GM18873 (cell line): ENCODE results near the gene UQCRHL.

Experiments used
- ATAC-seq: cut with Tn5 transposase; IDR thresholded peaks from one replicate; pipeline ENCODE4 v1.9.1; 2021; ENCODE audit warnings: mild to moderate bottlenecking, moderate library complexity, moderate number of reproducible peaks; ENCODE audit not compliant: unreplicated experiment, low FRiP score

UQCRHL gene

GRCh38 chr1:15799928-15800835, 7.3 kb downstream of the UQCRHL start:
- ATAC-seq: no peak

GRCh38 chr1:15799004-15799867, 8.2 kb downstream of the UQCRHL start:
- ATAC-seq: no peak

DNA sequence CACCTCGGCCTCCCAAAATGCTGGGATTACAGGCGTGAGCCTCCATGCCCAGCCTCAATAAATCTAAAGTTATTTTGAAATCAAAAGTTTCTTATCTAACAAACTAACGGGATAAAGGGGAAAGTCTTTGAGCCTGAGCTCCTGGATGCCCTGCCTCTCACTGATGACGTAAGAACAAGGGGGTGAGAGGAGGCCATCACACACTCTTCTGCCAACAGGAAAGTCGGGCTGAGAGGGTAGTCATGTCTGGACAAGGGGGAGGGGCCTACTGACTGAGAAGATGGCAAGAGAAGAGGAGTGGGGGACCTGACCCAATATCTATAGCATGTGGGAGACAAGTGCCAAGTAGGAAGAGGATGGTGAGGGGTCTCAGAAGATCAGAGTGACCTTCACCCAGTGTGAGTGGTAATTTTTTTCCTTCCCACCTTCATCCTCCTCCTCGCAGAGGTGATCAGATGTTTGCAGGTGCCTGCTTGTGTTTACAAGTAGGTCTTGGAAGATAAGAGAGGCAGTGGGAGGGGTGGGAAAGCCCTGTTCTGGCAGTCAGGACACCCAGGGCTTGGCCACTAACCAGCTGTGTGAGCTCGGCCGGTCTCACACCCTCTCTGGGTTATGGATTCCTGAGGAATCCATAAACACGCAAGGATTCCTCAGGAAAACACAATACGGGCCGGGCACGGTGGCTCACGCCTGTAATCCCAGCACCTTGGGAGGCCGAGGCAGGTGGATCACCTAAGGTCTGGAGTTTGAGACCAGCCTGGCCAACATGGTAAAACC, 9.6 kb downstream of the UQCRHL start:
- no peak for ATAC-seq

DNA sequence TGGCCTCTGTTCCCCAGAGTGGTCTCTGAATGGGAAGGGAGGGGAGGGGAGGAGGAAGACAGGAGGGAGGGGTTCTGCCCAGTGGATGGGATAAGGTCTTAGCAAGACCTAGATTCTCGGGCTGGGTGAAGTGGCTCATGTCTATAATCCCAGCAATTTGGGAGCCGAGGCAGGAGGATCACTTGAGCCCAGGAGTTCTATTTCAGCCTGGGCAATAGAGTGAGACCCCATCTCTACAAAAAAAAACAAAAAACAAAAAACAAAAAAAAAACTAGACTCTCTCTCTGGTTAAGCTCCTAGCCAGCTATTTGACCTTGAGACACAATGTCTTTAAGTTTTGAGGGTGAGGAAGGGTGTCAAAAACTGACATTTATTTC, 11.4 kb downstream of the UQCRHL start:
- no peak for ATAC-seq

DNA sequence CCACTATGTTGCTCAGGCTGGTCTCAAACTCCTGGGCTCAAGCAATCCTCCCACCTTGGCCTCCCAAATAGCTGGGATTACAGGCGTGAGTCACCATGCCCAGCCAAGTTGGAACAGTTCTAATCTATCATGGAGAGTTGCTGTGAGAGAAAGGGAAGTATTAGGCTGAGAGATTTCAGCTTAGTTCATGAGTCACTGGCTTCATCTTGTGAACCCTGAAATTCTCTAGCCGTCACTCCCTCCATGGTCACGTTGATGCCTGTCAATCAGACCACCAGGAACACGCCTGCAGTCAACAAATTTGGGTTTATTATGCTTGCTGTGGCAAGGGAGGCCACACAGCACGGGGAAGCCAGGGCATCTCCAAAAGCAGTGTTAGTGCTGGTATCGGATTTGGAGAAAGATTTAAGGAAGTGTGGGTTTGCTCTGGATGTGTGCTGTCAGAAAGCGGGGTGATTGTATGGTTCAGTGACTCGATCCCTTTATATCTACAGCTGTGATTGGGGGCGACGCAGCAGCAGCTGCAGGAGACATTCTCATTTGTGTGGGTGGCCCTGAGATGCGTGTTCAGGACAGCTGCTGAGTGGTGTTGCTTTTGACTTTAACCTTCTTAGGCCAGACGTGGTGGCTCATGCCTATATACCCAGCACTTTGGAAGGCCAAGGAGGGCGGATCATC, 18.7 kb downstream of the UQCRHL start:
- ATAC-seq: no peak

GRCh38 chr1:15786581-15786980, 20.9 kb downstream of the UQCRHL start:
- ATAC-seq: no peak

GRCh38 chr1:15785683-15786082, 21.8 kb downstream of the UQCRHL start:
- no peak for ATAC-seq

DNA sequence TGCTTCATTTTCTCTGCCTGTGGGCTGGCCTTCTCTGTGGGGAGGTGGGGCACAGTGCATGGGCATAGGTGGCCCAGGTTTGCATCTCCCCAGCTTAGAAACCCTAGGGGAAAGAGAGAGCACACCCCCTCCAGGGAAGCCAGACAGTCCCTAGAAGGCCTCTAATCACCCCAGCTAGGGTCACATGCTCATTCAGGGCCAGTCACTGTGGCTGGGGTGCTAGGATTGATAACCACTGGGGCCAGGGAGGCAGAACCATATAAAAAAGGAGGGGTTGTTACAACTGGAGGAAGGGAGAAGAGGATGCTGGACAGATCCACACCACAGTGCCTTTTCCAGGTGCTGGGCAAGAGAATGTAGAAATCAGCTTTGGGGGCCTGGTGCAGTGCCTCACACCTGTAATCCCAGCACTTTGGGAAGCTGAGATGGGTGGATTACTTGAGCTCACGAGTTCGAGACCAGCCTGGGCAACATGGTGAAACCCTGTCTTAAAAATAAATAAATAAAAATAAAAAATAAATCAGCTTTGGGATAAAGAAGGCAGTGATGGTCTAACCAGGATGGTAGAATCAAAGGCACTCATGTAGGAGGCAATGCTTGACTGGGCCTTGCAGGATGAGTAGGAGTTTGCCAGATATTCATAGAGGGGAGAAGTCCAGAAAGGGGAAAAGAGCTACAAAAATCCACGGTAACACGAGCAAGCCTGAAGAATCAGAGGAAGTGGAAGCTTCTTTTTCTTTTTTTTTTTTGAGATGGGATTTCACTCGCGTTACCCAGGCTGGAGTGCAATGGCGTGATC, 29.3 kb downstream of the UQCRHL start:
- no peak for ATAC-seq

DNA sequence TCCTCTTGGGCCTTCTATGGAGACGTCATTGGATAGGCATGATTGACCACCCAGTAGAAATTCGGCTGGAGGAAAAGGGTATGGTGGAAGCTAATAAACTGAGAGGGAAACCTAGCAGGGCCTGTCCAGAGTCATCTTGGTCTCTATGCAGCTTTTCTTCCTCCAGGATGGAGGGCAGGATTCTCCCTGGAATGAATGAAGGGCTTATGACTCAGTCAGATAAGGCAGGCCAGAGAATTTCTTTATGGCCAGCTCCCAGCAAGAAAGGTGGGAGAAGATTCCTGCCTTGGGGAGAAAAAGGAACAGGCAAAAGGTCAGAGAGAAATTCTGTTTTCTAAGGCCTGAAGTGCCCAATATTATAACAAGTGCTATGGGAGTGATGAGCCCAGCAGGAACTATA, 31.7 kb downstream of the UQCRHL start:
- ATAC-seq: no peak

GRCh38 chr1:15771836-15772515, 35.5 kb downstream of the UQCRHL start:
- no peak for ATAC-seq

DNA sequence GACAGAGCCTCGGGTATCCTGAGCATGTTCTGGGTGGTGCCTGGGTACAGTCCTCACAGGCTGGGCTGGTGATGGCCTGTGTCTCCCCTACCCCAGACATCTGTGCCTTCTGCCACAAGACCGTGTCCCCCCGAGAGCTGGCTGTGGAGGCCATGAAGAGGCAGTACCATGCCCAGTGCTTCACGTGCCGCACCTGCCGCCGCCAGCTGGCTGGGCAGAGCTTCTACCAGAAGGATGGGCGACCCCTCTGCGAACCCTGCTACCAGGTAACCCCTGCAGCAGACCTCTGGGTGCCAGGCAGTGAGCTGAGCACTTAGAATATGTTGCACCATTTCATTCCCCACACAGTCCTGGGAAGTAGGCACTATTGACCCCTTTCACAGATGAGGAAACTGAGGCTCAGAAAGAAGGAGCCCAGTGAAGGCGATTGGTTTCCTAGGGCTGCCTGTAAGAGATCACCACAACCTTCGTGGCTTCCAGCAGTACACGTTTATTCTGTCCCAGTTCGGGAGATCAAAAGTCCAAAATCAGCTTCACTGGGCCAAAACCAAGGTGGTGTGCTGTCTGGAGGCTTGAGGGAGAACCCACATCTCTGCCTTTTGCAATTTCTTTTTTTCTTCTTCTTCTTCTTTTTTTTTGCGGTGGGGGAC, 37.0 kb downstream of the UQCRHL start:
- ATAC-seq: no peak

- ATAC-seq: no peak
Measured at GRCh38 chr1:15768388-15768787, 39.1 kb downstream of the UQCRHL start.

DNA sequence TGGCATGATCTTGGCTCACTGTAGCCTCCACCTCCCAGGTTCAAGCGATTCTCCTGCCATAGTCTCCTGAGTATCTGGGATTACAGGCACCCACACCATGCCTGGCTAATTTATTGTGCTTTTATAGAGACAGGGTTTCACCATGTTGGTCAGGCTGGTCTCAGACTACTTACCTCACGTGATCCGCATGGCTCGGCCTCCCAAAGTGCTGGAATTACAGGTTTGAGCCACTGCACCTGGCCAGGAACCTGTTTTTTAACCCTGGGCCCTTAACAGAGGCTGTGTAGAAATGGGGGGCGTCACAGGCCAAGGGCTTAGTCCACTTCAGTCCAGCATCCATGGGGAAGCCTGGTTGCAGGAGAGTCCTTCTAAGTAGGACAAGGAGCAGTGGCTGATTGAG, 39.5 kb downstream of the UQCRHL start:
- ATAC-seq: no peak

DNA sequence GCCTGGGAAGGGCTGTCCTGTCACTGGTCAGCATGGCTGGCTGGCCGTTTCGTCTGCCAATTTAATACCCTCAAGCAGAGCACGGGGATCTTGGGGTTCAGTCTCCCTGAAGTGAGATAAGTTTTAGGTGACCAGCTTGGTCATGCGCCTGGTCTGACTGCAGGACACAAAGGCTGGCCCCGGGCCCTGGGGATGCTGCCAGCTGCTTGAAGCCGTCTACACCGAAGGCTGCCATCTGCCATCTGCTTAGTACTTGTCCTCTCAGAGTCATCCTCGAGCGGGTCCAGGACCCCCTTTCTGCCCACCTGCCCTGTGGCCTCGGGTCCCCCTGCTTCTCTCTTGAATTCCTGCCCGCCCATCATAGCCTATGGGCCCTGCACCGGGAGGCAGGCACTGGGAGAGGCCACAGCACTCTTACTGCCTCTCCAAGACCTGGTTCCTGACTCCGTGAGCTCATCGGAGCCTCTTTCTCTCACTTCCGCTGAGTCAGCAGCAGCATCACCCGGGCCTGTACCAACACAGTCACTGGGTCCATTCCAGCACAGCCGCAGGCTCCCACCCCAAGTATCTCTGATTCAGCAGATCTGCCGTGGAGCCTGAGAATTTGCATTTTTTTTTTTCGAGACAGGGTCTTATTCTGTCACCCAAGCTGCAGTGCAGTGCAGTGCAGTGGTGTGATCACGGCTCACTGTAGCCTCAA, 41.8 kb downstream of the UQCRHL start:
- no peak for ATAC-seq

- ATAC-seq: no peak
Measured at GRCh38 chr1:15764890-15765289, 42.6 kb downstream of the UQCRHL start.

GRCh38 chr1:15764269-15764764, 43.1 kb downstream of the UQCRHL start:
- ATAC-seq: no peak

DNA sequence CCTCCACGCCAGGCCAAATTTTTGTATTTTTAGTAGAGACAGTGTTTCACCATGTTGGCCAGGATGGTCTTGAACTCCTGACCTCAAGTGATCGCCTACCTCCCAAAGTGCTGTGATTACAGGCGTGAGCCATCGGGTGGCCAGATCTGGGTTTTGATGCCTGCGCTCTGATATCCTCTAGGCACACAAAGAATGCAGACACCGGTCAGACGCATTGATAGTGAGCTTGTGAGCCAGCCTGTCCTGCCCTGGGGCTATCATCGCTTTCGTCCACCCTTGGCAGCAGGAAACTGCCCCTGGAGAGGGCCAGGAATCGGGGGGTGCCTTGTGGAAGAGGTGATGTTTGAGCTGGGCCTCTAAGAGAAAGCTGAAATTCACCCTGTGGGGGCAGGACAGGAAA, 44.9 kb downstream of the UQCRHL start:
- no peak for ATAC-seq
